GM12878 (cell line): ENCODE measurements around the gene FMNL3. TPM values are rescaled to one million over a fixed set of nuclear protein-coding genes. Genes with fewer than 3 reads are reported as not detected.
A peak's percentile ranks its signal among the peaks of the same experiment; 100 is the strongest.

Experiments
- ATF3 ChIP-seq: IDR thresholded peaks from 2 replicates; pipeline ENCODE4 v1.6.1; 2011; ENCODE audit warnings: low read depth, mild to moderate bottlenecking, low read length, moderate library complexity, borderline replicate concordance; ENCODE audit errors: extremely low read depth
- BCL11A ChIP-seq: IDR thresholded peaks from 2 replicates; pipeline ENCODE4 v1.6.1; 2011; ENCODE audit warnings: low read depth, low read length
- CBX3 ChIP-seq: fragments of 200-600 bp; sonication (generic); IDR thresholded peaks from 2 replicates; pipeline ENCODE4 v1.6.1; 2016; ENCODE audit warnings: low read depth, borderline replicate concordance
- DPF2 ChIP-seq: fragments of 450-650 bp; IDR thresholded peaks from 2 replicates; pipeline ENCODE4 v1.6.1; 2017; ENCODE audit warnings: mild to moderate bottlenecking
- GABPA ChIP-seq: IDR thresholded peaks from 2 replicates; pipeline ENCODE4 v1.6.1; 2014; ENCODE audit warnings: antibody characterized with exemption, low read depth, mild to moderate bottlenecking, inconsistent platforms
- GATAD2B ChIP-seq: fragments of 450-650 bp; conservative IDR thresholded peaks from 2 replicates; pipeline ENCODE4 v1.6.1; 2017; ENCODE audit warnings: low read depth, mild to moderate bottlenecking, moderate library complexity
- HCFC1 ChIP-seq: fragments of 150-350 bp; IDR thresholded peaks from 2 replicates; pipeline ENCODE4 v1.6.1; 2014; ENCODE audit warnings: low read length
- HDAC6 ChIP-seq: fragments of 200-600 bp; sonication (generic); IDR thresholded peaks from one replicate; pipeline ENCODE4 v1.8.0; 2017; ENCODE audit warnings: antibody characterized with exemption; ENCODE audit not compliant: unreplicated experiment
- KAT2A ChIP-seq: conservative IDR thresholded peaks from 2 replicates; pipeline ENCODE4 v1.6.1; 2011; ENCODE audit warnings: low read depth, low read length; ENCODE audit not compliant: control insufficient read depth
- PAX5 ChIP-seq: IDR thresholded peaks from 2 replicates; pipeline ENCODE4 v1.6.1; 2011; ENCODE audit warnings: low read depth, low read length, borderline replicate concordance
- POLR2AphosphoS5 ChIP-seq: IDR thresholded peaks from 2 replicates; pipeline ENCODE4 v1.6.1; 2011; ENCODE audit warnings: mild to moderate bottlenecking, low read length, inconsistent platforms
- POU2F2 ChIP-seq: IDR thresholded peaks from 3 replicates; pipeline ENCODE4 v1.6.1; 2011; ENCODE audit warnings: low read depth, mild to moderate bottlenecking, low read length, borderline replicate concordance
- RBBP5 ChIP-seq: fragments of 200-600 bp; sonication (generic); conservative IDR thresholded peaks from 2 replicates; pipeline ENCODE4 v1.6.1; 2016
- RCOR1 ChIP-seq: conservative IDR thresholded peaks from 2 replicates; pipeline ENCODE4 v1.6.1; 2012; ENCODE audit warnings: low read depth, low read length, improper control_type of control experiment
- SMAD5 ChIP-seq: IDR thresholded peaks from 2 replicates; pipeline ENCODE4 v1.6.1; 2016; ENCODE audit warnings: antibody characterized with exemption, low read depth
- STAT3 ChIP-seq: IDR thresholded peaks from 2 replicates; pipeline ENCODE4 v1.6.1; 2011; ENCODE audit warnings: low read depth, low read length, improper control_type of control experiment
- SUZ12 ChIP-seq: fragments of 200-600 bp; sonication (generic); IDR thresholded peaks from one replicate; pipeline ENCODE4 v1.6.1; 2018; ENCODE audit warnings: antibody characterized with exemption, mild to moderate bottlenecking; ENCODE audit not compliant: unreplicated experiment
- USF2 ChIP-seq: IDR thresholded peaks from 2 replicates; pipeline ENCODE4 v1.6.1; 2011; ENCODE audit warnings: low read depth, low read length, improper control_type of control experiment, borderline replicate concordance
- ZBED1 ChIP-seq: IDR thresholded peaks from 2 replicates; pipeline ENCODE4 v1.6.1; 2016; ENCODE audit warnings: borderline replicate concordance
- ZBTB4 ChIP-seq: fragments of 450-650 bp; formaldehyde crosslinking; IDR thresholded peaks from 2 replicates; pipeline ENCODE4 v1.4.0; 2022; ENCODE audit warnings: mild to moderate bottlenecking, moderate library complexity
- ZNF274 ChIP-seq: IDR thresholded peaks from one replicate; pipeline ENCODE4 v1.8.0; 2011; ENCODE audit not compliant: insufficient read length, insufficient read depth
- ZZZ3 ChIP-seq: IDR thresholded peaks from 2 replicates; pipeline ENCODE4 v1.6.1; 2011; ENCODE audit warnings: low read depth; ENCODE audit not compliant: control insufficient read depth, insufficient read length
- polyA plus RNA-seq, 11 experiments: library from polyadenylated mRNA; depleted of rRNA in 4 of 11; unstranded in 6 of 11; stranded (reverse) in 5 of 11; fragments of >200 nt; fragmentation: Nextera tagmentation in 4 of 11; fragmentation: Illumina TruSeq in 1 of 11; extraction: Ambion mirVana in 4 of 11; extraction: Trizol in 1 of 11; gene quantifications; 1 replicate in 1 of 11; 2 replicates in 10 of 11; pipeline versions ENCODE4 v1.2.1 to v1.2.3, GENCODE V29; 2011 to 2016; ENCODE audit warnings: inconsistent platforms in 2 of 11, missing spikeins in 2 of 11, low read depth in 1 of 11
- total RNA-seq, 4 experiments: library from RNA; depleted of rRNA in 3 of 4; stranded (reverse); fragments of >200 nt in 3 of 4; fragmentation: Illumina TruSeq in 1 of 4; extraction: Trizol in 1 of 4; gene quantifications; 2 replicates each; pipeline versions ENCODE4 v1.2.1 to v1.2.3, GENCODE V29; 2013 to 2021
- TF ChIP-seq, protein P1 (sequence below): IDR thresholded peaks from 2 replicates; pipeline ENCODE4 v1.6.1; 2012; ENCODE audit warnings: mild to moderate bottlenecking, low read depth, low read length

FMNL3 gene
- total and polyA plus RNA-seq, 10 of the 15 experiments (the other 5 are each of a cell fraction or from before 2014, with no cell fraction given): 3.0 to 64.9 (median 30.9) TPM

GRCh38 chr12:49740930-49741881 lies 34.0 kb upstream of the FMNL3 start, which contains the start of gene TMBIM6 (continued):
- TF ChIP-seq USF2 (no peak), HCFC1 (peak; percentile 51; the same call in 1 of the 2 replicates), ZBED1 (peak; percentile 57; the same call in 1 of the 2 replicates), PAX5 (peak; percentile 56; the same call in 1 of the 2 replicates), GATAD2B (no peak), ZNF274 (no peak), POLR2AphosphoS5 (peak; percentile 100), GABPA (peak; percentile 94), SUZ12 (no peak), ZZZ3 (no peak), KAT2A (no peak), ATF3 (no peak), CBX3 (no peak), BCL11A (no peak), ZBTB4 (CRISPR knock-in tag) (0 out of 2 replicates have a peak, but pooled peaks have one; percentile 5), RCOR1 (no peak), STAT3 (no peak), HDAC6 (no peak), RBBP5 (no peak), SMAD5 (peak; percentile 98), DPF2 (no peak; the same call in 1 of the 2 replicates), POU2F2 (peak; percentile 97)
- TF ChIP-seq, protein P1, sequence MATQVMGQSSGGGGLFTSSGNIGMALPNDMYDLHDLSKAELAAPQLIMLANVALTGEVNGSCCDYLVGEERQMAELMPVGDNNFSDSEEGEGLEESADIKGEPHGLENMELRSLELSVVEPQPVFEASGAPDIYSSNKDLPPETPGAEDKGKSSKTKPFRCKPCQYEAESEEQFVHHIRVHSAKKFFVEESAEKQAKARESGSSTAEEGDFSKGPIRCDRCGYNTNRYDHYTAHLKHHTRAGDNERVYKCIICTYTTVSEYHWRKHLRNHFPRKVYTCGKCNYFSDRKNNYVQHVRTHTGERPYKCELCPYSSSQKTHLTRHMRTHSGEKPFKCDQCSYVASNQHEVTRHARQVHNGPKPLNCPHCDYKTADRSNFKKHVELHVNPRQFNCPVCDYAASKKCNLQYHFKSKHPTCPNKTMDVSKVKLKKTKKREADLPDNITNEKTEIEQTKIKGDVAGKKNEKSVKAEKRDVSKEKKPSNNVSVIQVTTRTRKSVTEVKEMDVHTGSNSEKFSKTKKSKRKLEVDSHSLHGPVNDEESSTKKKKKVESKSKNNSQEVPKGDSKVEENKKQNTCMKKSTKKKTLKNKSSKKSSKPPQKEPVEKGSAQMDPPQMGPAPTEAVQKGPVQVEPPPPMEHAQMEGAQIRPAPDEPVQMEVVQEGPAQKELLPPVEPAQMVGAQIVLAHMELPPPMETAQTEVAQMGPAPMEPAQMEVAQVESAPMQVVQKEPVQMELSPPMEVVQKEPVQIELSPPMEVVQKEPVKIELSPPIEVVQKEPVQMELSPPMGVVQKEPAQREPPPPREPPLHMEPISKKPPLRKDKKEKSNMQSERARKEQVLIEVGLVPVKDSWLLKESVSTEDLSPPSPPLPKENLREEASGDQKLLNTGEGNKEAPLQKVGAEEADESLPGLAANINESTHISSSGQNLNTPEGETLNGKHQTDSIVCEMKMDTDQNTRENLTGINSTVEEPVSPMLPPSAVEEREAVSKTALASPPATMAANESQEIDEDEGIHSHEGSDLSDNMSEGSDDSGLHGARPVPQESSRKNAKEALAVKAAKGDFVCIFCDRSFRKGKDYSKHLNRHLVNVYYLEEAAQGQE: peak; percentile 64
